ENCODE data around the gene DIPK1A. TPM values are rescaled to one million over a fixed set of nuclear protein-coding genes. Genes with fewer than 3 reads are reported as not detected.

DIPK1A gene
- total RNA-seq, 1 experiment from 2014 or later, result 1.0 TPM

- Histone ChIP-seq H3K4me3 (ENCODE audit: low read length) (peak overlapping the region; percentile 54), H3K4me2 (ENCODE audit: low read length) (peak overlapping the region; percentile 73), H3F3A (ENCODE audit: low read length, unreplicated experiment) (no peaks in the 10 kb centered on the region), H3K4me1 (ENCODE audit: insufficient read depth, low read length) (peaks cover 6% of the 10 kb centered on the region; the same call in 1 of the 2 replicates), H3K9me2 (replicated peaks; ENCODE audit: low read length) (no peaks in the 10 kb centered on the region), H3K9ac (ENCODE audit: low read length) (no peak overlapping the region), H3K27me3 (ENCODE audit: low read length) (no peaks in the 10 kb centered on the region), H2AFZ (ENCODE audit: low read length) (peak overlapping the region; percentile 79), H3K79me2 (ENCODE audit: low read length) (no peaks in the 10 kb centered on the region), H3K9me3 (ENCODE audit: low read length) (no peaks in the 10 kb centered on the region), H3K27ac (ENCODE audit: low read length) (no peak overlapping the region), H4K20me1 (ENCODE audit: low read length) (no peaks in the 10 kb centered on the region), H3K36me3 (ENCODE audit: low read depth, low read length) (no peaks in the 10 kb centered on the region)
- ChIA-PET CTCF (interaction anchor here (0.9 to 1.6 kb wide), 4 partner anchors 101 to 208 kb away, joined by 3 to 16 read pairs (median 6); no protein-coding TSS in a partner anchor), POLR2A (ENCODE audit: unreplicated experiment) (interaction anchor here (0.6 kb wide), 1 partner anchor 63 kb away, joined by 8 read pairs; no protein-coding TSS in a partner anchor)
- TF ChIP-seq CTCF (conservative IDR thresholded peaks at IDR 0.05; ENCODE audit: low read depth, low read length) (no peak), EZH2 (IDR thresholded peaks at IDR 0.05; ENCODE audit: low read length, unreplicated experiment) (no peak), EZH2phosphoT487 (IDR thresholded peaks at IDR 0.05; ENCODE audit: borderline replicate concordance, low read length) (no peak)
- no TSS peak for BruUV-seq (replicated peaks)
- ATAC-seq (peak; percentile 63), DNase-seq (no peak)
- intact Hi-C loops (cut with micrococcal nuclease), result loop anchor here (1.0 kb wide), 4 partner anchors 97 to 203 kb away; no protein-coding TSS in a partner anchor
These were observed 101.7 kb downstream of the DIPK1A start for GRCh38 chr1:92859400-92860039.

GRCh38 chr1:92858564-92859399 lies 102.5 kb downstream of the DIPK1A start:
- peak overlapping the region; percentile 73 for H3K4me2 ChIP-seq (ENCODE audit: low read length)

More at GRCh38 chr1:92858564-92859399, 102.5 kb downstream of the DIPK1A start:
- Histone ChIP-seq H3K36me3 (ENCODE audit: low read depth, low read length) (no peaks in the 10 kb centered on the region), H2AFZ (ENCODE audit: low read length) (peak overlapping the region; percentile 79), H3F3A (ENCODE audit: low read length, unreplicated experiment) (no peaks in the 10 kb centered on the region), H3K9ac (ENCODE audit: low read length) (no peak overlapping the region), H3K27me3 (ENCODE audit: low read length) (no peaks in the 10 kb centered on the region), H3K9me3 (ENCODE audit: low read length) (no peaks in the 10 kb centered on the region), H3K4me1 (ENCODE audit: insufficient read depth, low read length) (peaks cover 6% of the 10 kb centered on the region; the same call in 1 of the 2 replicates), H3K9me2 (replicated peaks; ENCODE audit: low read length) (no peaks in the 10 kb centered on the region), H3K27ac (ENCODE audit: low read length) (no peak overlapping the region), H4K20me1 (ENCODE audit: low read length) (no peaks in the 10 kb centered on the region), H3K4me3 (ENCODE audit: low read length) (peak overlapping the region; percentile 54), H3K79me2 (ENCODE audit: low read length) (no peaks in the 10 kb centered on the region)
- DNase-seq, result peak; percentile 91
- ChIA-PET CTCF (interaction anchor here (0.5 to 1.6 kb wide), 7 partner anchors 101 to 209 kb away, joined by 3 to 16 read pairs (median 5); no protein-coding TSS in a partner anchor), POLR2A (ENCODE audit: unreplicated experiment) (no interaction called here)
- no TSS peak for BruUV-seq (replicated peaks)
- intact Hi-C loops (cut with micrococcal nuclease), result loop anchor here (1.0 kb wide), 4 partner anchors 98 to 204 kb away; no protein-coding TSS in a partner anchor
- TF ChIP-seq CTCF (conservative IDR thresholded peaks at IDR 0.05; ENCODE audit: low read depth, low read length) (peak; percentile 99), EZH2phosphoT487 (IDR thresholded peaks at IDR 0.05; ENCODE audit: borderline replicate concordance, low read length) (no peak)
- peak; percentile 80 for ATAC-seq
